HG03108 (cell line): ENCODE data around the gene RPL19.

Experiments
- ATAC-seq: cut with Tn5 transposase; IDR thresholded peaks from one replicate; pipeline ENCODE4 v1.9.1; 2021; ENCODE audit warnings: moderate library complexity; ENCODE audit not compliant: unreplicated experiment

The RPL19 gene

DNA sequence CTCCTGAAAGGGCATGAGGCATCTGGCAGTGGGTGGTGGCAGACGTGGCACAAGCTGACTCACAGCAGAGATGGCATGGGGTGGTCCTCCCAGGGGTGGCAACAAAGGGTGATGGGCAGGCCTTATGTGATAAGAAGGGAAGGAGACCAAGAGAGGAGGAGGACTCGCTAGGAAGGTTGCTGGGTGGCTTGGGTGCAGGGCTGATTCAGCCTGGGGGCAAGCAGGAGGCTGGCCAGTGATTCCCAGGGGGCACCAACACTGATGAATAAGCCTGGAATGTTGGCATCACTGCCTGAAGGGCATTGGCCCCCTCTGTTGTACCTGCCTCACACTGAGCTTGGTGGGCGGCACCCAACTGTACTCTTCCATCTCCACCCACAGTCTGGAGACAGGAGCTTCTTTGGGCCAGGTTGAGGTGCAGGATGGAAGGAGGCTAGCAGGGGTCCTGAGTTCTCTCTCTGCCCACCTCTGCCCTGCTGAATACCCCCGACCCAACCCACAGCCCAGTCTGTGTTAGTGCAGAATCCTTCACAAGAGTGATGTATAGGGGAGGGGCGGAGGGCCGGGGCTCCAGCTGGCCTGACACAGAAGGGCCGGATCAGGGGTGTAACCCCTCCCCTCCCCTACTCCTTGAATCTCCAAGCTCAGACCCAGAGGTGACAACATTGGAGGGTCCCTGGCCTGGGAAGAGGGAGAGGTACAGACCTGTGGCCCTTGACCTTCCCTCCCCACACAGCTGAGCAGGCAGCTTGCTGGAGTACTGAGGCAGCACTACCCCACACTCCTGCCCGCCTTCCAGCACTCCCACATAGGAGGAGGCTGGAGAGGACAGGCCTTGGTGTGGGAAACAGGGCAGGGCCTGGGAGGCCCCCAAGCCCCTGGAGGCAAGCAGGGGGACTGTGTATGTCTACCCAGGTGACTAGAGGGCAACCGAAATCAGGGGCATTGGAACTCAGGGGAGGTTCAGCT, 23.1 kb downstream of the RPL19 start:
- ATAC-seq, result no peak

DNA sequence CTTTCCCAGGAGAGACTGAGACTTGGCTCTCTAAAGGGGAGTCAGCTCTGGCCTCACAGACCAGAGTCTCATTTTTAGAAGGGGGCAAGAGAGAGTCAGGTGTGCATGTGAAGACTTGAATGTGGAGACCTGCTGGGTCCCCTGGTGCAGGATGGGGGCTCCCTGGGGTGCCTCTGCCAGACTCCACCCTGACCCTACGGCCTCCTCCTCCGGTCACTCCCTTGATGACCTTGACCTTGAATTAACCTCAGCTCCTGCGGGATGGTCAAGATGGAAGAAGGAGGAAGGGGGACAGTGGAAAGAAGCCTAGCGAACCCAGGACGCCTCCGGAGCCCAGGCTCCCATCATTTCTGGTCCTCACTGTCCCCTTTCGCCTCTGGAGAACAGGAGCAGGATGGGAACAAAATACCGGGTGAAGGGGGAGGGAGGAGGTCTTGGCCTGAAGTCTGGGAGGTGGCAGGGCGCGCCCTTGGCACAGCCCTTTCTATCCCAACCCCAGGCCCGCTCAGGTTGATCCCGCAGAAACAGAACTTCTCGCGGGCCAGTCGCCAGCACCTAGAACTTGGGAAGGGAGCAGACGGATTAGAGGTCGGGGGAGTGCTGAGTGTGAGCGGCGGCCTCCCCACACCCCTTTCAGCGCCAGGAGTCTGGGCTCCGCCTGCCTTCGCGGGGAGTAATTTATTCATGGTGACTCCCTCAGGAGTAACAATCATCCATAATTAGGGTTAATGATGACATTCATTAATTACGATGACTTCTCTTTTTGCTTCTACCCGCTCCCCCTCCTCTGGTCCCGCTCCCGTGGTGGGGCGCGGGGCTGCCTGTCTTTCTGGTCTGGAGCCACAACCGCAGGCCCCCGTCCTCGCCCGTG, 24.1 kb downstream of the RPL19 start:
- no peak for ATAC-seq

DNA sequence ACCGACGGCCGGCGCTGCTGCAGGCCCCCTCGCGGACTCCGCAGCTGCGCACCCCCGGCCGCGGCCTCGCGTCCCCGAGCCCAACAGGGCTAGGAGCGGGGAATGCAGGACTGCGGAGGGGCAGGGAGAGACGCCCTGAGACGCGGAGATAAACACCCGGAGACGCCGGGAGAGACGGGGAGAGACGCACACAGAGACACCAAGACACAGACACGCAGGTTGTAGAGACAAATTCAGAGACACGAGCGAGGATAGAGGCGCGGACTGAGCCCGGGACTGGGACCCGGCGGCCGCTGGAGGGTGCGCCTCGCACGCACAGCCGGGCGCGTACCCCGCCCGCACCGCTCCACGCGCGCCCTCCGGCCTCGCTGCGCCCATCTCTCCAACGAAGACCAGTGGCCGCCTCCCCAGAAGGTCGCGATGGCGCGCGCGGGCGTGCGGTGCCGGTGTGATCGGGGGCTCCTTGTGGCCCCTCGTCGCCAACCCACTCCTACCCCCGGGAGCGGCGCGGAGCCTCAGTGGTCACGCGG, 24.8 kb downstream of the RPL19 start:
- no peak for ATAC-seq

DNA sequence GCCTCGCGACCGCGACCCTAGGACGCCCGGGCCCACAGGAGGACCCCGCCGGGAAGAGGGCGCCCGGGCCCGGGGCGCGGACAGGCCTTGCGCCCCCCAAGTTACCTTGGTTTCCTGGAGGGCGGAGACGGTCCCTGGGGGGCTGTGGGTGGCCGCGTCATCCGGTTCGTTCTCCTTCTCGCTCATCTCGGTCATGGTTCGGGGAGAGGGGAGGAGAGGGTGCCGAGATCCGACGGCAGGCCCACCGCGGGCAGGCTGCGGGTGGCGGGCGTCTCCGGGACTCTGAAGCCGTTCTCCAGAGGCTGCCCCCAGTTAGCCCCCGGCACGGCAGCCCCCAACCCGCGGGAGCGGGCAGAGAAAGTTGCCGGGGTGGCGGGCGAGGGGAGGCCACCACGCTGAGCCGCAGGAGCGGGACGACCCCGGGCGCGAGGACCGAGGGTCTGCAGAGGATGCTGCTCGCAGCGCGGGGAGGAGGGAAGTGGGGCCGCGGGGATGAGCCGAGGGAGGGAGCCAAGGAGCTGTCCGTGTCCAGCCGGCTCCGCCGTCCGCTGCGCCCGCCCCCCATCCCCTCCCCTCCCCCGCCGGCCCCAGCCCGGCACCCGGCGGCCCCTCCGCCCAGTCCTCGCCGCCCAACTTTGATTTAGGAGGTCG, 25.4 kb downstream of the RPL19 start, which contains the start of gene STAC2:
Gene STAC2, minus strand, starts transcription at position 638 of the 651 bp plus-strand sequence. Its CDS starts 443 bp downstream, at position 195.
- no peak for ATAC-seq

DNA sequence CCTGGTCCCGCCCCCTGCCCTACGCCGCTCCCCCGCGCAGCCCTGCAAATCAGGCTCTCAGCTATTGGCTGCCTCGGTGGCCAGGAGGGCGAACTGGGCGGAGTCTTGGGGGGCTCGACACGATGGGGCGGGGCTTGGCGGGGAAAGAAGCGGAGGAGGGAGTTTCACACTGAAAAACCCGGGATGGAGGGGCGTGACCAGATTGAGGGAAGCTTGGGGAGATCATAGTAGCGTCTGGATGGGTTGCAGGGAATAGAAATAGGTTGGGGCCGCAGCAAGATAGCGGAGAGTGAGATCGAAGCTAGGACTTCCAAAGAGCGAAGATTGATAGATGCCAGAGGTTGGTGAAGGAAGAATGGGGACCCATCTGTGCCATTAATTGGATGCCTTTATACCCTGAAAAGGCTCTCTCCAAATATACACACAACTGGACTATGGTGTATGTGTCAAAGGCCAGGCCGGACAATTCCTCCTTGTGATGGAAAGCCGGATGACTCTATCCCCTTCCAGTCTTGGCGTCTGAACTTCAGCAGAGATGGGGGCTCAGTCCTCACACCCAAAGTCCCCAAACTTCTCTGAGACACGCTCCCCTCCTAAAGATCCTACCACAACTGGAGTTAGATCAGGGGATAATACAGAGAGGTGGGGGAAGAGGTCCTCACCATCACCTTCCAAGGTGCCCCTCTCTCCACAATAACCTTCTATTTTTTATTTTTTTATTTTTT, 26.0 kb downstream of the RPL19 start:
- no peak for ATAC-seq

DNA sequence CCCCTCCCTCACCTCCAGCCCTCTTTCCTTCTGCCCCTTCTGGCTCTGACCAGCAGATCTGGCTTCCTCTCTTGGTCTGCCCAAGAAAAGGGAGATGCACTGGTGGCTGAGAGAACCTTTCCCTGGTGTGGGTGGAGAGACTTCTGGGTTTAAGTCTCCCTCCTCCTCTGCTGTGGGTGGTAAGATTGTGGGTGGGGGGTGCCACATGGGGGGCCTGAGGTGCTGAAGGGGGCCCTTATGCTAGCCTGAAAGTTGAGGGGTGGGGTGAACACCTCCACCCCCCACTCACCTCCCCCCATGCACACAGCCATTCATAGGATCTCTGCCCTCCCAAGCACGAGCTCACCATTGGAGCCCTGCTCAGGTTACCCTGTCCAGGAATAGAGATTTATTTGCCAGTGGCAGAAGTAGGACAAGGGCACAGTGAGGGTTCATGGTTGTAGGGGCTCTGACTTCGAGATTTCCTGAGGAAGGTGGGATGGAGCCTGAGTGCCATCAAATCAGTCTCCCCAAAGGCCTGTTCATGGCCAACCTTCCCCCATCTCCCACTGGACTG, 27.4 kb downstream of the RPL19 start:
- no peak for ATAC-seq

DNA sequence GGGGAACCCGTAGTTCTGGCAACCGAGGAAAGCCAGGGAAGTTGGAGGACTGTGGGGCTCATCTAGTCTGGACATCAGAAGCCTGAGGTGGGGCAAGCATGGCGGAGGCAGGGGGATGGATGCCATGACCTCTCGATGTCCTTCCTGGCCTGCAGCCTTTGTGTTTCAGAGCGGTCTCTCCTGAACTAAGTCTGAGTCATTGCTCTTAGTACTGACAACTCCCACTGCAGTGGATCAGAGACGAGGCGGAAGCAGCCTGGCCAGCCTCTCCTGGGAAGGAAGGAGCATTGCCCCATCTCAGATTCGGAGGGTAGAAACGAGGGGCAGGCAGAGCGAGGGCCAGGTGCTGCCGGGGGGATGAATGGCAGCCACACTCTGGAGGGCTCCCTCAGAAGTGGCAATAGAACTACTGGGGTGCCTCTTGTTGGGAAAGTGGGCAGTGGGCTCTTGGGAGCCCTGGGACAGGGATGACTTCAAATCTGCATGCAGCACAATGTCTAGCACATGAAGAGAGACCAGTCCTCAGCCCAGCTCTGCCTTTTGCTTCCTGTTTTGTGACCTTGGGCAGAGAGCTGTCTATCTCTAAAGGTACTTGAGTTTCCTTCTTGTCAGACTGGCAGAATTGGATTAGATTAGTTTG, 29.3 kb downstream of the RPL19 start:
- ATAC-seq, result no peak

DNA sequence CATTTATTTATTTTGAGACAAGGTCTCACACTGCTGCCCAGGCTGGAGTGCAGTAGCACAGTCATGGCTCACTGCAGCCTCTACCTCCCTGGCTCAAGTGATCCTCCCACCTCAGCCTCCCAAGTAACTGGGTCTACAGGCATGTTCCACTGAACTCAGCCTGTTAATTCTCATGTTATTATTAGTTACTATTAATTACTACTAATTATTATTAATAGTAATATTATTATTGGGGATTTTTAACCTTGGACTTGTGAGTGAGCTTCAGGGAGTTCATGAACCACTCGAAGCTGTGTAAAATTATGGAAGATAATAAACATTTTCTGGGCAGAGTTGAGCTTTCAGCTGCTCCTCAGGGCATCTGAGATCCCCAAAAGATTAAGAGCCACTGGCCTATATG, 30.3 kb downstream of the RPL19 start:
- ATAC-seq, result no peak

DNA sequence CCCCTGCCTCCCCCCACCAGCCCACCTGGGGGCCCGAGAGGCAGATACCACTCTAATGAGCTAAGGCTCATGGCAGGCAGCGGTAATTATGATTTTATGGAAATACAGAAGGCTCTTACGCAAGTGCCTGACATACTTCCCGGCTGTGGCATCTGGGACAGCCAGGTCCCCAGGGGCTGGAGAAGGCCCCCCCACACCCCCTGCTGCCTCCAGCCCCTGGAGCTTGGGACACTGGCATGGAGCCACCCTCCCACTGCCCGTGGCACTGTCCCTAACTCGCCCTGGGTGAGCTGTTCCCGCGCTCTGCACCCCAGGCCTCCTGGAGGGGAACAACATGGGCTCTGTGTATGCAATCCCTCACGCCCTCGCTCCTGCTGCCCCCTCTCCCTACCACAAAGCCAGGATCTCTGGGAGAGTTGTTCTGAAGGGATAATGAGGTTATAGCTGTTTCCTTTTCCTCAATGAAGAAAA, 31.0 kb downstream of the RPL19 start:
- no peak for ATAC-seq

DNA sequence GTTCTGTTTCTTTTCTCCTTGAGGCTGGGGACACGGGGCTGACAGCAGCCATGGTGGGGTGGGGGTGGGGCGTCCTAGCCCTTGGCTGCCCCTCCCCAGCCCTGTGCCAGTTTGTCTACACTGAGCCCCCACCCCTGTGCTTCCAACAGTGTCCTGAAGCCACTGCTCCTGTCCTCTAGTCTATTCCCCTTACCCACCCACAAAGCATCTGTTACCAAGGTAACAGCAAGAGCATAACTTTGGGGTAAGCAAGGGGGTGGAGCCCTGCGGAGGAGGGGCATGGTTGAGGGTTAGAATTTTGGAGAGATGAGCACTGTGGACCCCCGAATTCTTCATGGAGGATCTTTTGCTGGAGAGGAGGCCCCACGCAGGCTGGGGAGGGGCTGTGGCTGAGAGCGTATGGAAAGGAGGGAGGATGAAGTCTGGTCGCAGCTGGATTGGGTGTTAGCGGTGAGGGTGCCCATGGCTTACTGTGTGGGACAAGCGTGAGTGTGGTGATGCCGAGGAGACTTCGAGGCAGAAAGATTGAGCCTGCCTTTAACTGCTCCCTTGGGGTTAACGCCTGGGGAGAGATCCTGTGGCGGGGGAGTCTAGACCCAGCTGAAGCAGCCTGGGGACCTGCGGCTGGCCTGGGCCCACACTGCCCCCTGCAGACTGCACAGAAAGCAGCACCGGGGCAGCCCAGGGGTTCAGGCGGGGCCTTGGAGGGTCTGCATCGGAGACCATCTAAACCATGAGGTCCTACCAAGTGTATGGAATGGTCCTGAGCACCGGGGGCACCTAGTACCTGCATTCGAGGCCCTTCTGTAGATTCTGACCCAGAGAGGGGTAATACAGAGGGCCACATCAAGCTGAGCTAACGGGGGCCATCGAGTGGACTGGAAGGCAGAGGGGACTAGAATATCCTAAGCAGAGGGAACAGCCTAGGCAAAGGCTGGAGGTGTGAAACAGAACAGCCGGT, 31.8 kb downstream of the RPL19 start:
- no peak for ATAC-seq

DNA sequence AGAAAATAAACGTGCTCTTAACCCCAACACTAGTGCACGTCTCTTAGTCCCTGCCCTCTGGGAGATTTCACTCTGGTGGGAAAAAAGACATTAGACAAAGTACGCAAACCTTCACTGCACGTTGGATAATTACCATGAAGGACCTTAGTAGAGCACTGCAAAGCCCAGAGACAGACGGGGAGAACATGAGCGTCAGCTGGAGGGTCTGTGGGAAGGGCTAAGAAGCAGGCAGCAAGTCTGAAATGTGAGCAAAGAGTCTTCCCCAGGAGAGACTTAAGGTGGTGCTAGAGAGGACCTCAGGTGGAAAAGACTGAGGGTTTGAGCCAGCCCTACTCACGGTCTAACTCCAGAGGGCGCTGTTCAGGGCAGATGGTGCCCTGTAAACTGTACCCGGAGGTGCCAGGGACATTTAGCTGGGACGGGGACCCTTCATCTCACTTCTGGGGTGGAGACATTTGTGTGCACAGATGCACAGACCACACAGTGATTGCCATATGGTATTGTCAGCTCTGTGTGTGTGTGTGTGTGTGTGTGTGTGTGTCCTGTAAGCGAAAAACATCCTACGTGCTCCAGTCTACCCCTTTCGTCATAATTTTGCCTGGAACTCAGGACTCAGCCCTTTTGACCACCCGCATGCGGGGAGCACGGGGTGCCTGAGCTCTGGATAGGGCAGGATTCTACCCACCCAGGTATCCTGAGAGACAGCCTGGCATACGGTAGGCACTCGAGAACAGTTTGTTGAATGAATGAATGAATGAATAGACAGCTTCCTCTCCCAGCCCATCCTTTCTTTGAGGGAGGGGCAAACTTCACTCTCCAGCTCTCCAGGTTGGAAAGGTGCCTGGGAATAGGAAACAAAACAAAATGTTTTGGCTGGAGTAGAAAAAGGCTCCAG, 35.7 kb downstream of the RPL19 start:
- ATAC-seq, result no peak

DNA sequence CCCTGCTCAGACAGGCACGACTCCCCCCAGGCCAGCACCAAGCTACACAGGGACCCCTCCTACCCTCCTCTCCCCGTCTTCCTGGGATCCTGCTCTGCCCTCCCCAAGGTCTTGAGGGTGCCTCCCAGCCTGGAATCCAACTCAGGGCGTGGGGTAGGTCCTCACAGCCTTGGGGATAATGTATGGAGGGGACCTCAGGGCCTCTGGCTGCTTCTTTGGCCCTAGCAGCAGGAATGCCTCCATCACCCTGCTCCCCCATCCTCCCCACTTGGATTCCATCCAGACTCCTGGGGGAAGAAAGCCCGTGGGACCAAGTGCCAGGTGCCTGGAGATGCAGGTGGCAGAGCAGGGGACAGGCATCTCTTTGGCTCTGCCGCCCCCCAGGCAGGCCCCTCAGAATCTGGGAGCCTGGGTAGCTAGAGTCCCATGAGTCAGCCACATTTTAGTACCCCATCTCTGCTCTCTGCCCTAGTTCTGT, 36.4 kb downstream of the RPL19 start:
- no peak for ATAC-seq

DNA sequence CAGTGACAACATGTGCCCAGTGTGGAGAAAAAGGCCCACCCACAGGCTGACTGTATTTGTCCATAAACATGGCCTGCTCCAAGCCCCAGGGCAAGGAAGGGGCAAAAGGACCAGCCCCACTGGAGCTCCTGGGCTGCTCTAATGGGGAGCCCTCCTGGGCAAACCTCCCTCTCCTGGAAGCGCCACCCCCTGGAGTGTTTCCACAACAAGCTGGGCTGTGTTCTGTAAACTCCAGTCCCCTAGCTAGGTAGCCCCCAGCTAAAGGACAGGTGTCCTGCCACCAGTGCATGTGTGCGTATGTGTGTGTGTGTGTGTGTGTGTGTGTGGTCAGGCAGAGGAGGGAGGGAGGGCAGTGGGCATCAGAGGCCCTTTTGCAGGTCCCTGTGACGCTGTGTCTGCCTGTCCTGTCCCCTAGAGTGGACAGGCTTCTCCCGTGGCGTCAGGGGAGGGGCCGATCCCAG, 36.9 kb downstream of the RPL19 start:
- no peak for ATAC-seq

DNA sequence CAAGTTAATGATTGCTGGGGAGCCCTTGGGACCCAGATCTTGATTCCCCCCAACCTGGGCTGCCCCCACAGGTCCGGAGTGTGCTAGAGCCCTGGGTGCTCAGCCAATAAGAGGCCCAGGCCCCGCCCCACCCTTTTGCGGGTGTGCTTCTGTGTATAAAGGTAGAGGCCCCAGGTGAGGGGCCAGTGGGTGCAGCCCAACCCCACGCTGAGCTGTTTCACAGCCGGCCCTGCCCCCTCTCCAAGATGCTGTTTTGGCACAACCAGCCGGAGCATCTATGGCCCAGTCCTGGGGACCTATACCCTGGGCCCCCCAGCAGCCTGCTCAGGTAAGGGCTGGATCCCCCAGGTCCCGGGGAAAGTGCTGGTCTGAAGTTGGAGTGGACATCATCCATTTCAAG, 37.5 kb downstream of the RPL19 start:
- no peak for ATAC-seq

DNA sequence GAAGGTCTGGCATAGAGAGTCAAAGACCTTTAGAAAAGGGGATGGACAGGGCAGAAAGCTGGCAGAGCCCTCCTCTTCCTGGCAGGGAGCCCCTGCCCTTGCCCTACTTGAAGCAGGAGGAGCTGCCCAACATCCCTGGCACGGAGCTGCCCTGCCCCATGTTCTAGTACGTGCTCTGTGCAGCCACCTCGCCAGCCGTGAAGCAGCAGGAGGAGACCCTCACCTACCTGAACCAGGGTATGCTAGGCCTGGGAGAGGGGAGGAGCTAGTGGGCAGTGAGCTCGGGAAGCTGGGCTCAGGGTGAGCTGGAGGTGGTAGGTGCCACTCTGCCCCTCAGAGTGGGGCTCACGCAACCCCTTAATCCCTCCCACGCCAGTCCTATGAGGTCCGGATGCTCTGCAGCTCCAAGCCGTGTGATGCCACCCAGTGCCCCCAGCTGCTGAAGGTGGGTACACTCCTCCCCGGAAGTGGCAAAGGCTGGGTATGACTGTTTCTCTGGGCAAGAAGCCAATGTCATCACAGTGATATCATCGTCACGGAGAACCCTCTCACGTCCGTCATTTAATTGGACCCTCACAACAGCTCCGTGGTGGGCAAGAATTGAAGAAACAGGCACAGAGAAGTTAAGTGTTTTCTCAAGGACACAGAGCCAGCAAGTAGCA, 38.4 kb downstream of the RPL19 start:
- ATAC-seq, result no peak

DNA sequence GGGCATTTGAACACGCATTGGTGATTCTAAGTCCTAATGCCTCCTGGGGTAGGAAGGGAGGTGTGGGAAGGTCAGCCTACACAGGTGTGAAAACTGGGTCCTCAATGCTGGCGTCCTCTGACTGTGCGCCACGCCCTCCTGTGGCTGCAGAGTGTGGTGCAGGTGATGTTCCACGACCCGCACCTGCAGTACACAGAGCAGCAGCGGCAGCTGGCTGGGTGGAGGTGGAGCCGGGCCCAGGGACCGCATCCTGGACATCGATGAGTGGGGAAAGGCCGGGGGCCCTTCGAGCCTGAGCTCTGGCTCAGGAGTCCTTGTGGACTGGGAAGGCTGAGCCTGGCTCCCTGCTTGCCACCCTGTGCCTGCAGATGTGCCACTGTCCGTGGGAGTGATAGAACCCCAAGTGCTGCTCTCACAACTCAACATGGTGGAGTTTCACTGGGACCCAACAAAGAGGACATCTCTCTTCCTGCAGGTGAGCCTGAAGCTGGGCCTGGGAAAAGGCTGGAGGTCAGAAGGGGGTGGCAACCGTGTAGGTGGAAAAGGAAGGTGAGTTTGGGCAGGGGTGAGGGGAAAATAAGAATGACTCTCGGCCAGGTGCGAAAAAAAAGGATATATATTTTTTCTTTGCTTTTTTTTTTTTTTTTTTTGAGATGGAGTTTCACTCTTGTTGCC, 39.7 kb downstream of the RPL19 start:
- no peak for ATAC-seq
